D341Med (cell line): ENCODE results near the gene YKT6.

Experiments used
- DNase-seq: peaks from one replicate; pipeline ENCODE4 v3.0.0; 2012; ENCODE audit warnings: low spot score

YKT6 gene

GRCh38 chr7:44232901-44233715, 32.3 kb downstream of the YKT6 start:
- DNase-seq: no peak

- no peak for DNase-seq
These were observed 34.3 kb downstream of the YKT6 start for GRCh38 chr7:44235066-44235465.

GRCh38 chr7:44235582-44236332, 35.0 kb downstream of the YKT6 start:
- no peak for DNase-seq

GRCh38 chr7:44236333-44236728, 35.6 kb downstream of the YKT6 start:
- no peak for DNase-seq

GRCh38 chr7:44237696-44238095, 36.9 kb downstream of the YKT6 start:
- DNase-seq: no peak

GRCh38 chr7:44238116-44238695, 37.4 kb downstream of the YKT6 start:
- no peak for DNase-seq

GRCh38 chr7:44239361-44239760, 38.6 kb downstream of the YKT6 start:
- DNase-seq: no peak

- no peak for DNase-seq
These were observed 39.6 kb downstream of the YKT6 start for GRCh38 chr7:44240376-44240775.

- DNase-seq: peak; percentile 88
These were observed 40.3 kb downstream of the YKT6 start for GRCh38 chr7:44240983-44241510.

- no peak for DNase-seq
These were observed 41.3 kb downstream of the YKT6 start for GRCh38 chr7:44242091-44242490.

GRCh38 chr7:44244282-44244681, 43.5 kb downstream of the YKT6 start:
- peak; percentile 70 for DNase-seq

- DNase-seq: no peak
These were observed 45.8 kb downstream of the YKT6 start for GRCh38 chr7:44246396-44247113.

- no peak for DNase-seq
These were observed 47.3 kb downstream of the YKT6 start for GRCh38 chr7:44247868-44248651.

- no peak for DNase-seq
These were observed 49.0 kb downstream of the YKT6 start for GRCh38 chr7:44249639-44250234.

GRCh38 chr7:44251269-44251668, 50.5 kb downstream of the YKT6 start:
- DNase-seq: no peak

GRCh38 chr7:44251881-44252280, 51.1 kb downstream of the YKT6 start:
- DNase-seq: no peak

GRCh38 chr7:44256459-44256858, 55.7 kb downstream of the YKT6 start:
- DNase-seq: no peak

GRCh38 chr7:44257213-44257612, 56.4 kb downstream of the YKT6 start:
- DNase-seq: no peak

- no peak for DNase-seq
These were observed 57.0 kb downstream of the YKT6 start for GRCh38 chr7:44257618-44258422.

- no peak for DNase-seq
These were observed 57.6 kb downstream of the YKT6 start for GRCh38 chr7:44258423-44258760.
